Measurements from ENCODE around the gene NCK2. TPM values are rescaled to one million over a fixed set of nuclear protein-coding genes. Genes with fewer than 3 reads are reported as not detected.

The NCK2 gene
- total RNA-seq, 2 experiments from 2014 or later: 51.6 to 54.1 TPM

DNA sequence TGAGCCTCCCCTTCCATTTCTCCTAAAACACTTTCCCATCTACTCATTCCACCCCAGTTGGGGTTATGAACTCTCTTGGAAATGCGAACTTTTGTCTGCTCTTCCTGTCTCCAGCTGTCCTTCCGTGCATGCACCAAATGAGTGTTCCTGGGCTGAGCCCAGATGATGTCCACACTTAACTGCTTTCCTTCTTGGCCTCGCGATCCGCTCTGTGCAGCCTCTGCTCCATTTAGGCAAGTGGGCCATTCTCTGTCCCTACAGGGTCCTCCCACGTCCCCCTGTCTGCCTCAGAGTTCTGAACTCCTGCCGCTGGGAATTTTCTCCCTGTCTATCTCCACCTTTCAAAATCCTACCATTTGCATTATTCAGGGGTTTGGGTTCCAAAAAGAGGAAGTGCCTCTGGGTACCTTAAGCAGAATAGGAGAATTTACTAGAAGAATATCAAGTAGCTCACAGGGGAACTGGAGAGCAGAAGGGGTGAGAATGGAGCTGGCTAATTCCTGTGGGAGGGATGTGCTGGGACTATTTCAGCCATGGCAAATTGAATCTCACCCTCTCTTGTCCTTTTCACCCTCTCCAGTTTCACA, 4.7 kb upstream of the NCK2 start:
- DNase-seq (no peak), ATAC-seq (no peak)
- H3K36me3 Mint-ChIP-seq: peaks cover 15% of the 10 kb centered on the region
- H3K27me3 Mint-ChIP-seq: no peaks in the 10 kb centered on the region
- no peaks in the 10 kb centered on the region for H3K9me3 Mint-ChIP-seq (ENCODE audit: low read depth)
- H3K4me1 Mint-ChIP-seq: peaks cover 56% of the 10 kb centered on the region
- CTCF ChIA-PET: no interaction called here
- peak overlapping the region; percentile 93 for H3K27ac Mint-ChIP-seq
- no peak overlapping the region for H3K4me3 Mint-ChIP-seq

DNA sequence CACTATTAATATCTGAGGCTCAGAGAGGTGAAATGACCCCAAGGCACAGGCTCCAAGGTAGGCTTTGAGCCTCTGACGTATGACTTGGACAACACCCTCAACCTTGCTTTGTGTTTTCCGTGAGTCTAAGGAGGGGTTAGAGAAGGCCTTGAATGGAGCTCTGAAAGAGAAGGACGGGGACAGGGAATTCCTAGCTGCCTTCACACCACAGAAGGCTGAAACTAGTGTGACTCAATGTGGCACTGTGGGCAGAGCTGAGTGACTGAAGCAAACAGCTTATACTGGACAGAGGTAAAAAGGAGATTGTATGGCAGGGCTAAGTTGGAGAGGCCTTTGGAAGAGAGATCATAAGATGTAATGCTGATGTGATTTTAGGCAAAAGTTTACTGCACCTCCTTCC, 3.5 kb upstream of the NCK2 start:
- CTCF ChIA-PET: no interaction called here
- H3K27ac Mint-ChIP-seq: no peak overlapping the region
- DNase-seq (no peak), ATAC-seq (no peak)
- H3K9me3 Mint-ChIP-seq (ENCODE audit: low read depth): no peaks in the 10 kb centered on the region
- H3K27me3 Mint-ChIP-seq: no peaks in the 10 kb centered on the region
- H3K4me1 Mint-ChIP-seq: peaks cover 46% of the 10 kb centered on the region
- no peak overlapping the region for H3K4me3 Mint-ChIP-seq
- H3K36me3 Mint-ChIP-seq: peaks cover 17% of the 10 kb centered on the region

DNA sequence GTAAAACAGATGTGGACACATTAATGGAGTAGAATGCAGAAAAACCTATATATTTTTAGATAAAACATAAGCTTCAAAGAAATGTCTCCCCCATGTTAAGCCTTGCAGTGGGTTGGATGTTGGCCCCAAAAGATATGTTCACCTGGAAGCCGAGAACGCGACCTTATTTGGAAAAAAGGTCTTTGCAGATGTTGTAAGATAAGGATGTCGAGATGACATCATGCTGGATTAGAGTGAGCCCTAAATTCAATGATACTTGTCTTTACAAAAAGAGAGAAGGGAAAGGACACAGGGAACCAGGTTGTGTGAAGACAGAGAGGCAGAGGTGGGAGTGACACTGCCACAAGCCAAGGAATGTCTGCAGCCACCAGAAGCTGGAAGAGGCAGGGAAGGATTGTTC, 3.1 kb upstream of the NCK2 start:
- CTCF ChIA-PET: no interaction called here
- no peak for ATAC-seq
- peaks cover 21% of the 10 kb centered on the region for H3K36me3 Mint-ChIP-seq
- H3K27ac Mint-ChIP-seq: no peak overlapping the region
- peaks cover 49% of the 10 kb centered on the region for H3K4me1 Mint-ChIP-seq
- no peak overlapping the region for H3K4me3 Mint-ChIP-seq
- no peak for DNase-seq
- H3K9me3 Mint-ChIP-seq (ENCODE audit: low read depth): no peaks in the 10 kb centered on the region
- H3K27me3 Mint-ChIP-seq: no peaks in the 10 kb centered on the region

DNA sequence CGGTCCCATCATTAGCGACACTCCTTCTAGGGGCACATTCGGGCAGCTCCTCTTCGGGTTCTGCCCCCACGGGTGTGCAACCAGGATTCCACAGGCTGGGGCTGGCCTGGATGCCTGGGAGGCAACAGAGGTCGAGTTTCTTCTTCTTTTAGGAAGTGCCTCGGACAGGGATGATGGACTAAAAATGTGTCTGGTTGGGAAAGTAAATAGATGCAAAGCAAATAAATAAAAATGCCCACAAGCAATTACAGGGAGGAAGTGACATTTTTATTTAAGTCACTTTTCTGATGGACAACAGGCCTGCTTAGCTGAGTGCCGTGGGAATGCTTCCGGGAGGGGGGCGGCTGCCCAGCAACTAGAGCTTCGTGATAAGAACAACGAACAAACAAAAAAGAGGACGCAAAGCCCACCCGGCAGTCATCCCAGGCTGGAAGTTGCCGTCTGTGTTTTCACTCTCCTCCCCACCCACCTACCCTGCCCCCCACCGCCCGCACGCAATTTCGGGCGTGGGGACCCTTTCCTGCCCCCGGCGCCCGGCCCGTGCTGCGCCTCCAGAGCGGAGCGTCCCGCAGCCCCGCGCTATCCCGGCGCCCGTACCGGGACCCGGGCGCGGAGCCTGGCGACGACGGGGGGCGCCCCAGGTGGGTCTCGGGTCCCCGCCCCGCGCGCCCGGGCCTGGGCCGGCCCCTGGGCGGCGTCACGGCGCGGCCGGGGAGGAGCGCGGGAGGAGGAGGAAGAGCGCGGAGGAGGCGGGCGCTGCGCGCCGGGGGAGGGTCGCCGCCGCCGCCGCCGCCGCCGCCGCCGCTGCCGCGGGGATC, 412 bp upstream of the NCK2 start:
- Mint-ChIP-seq H3K27ac (peak overlapping the region; percentile 86), H3K9me3 (ENCODE audit: low read depth) (no peaks in the 10 kb centered on the region), H3K4me1 (peaks cover 59% of the 10 kb centered on the region), H3K4me3 (peak overlapping the region; percentile 76), H3K36me3 (peaks cover 34% of the 10 kb centered on the region), H3K27me3 (no peaks in the 10 kb centered on the region)
- ATAC-seq: peak; percentile 81
- DNase-seq: peak; percentile 64
- CTCF ChIA-PET: interaction anchor here (1.2 kb wide), 2 partner anchors 44 to 343 kb away, joined by 4 read pairs; no protein-coding TSS in a partner anchor

DNA sequence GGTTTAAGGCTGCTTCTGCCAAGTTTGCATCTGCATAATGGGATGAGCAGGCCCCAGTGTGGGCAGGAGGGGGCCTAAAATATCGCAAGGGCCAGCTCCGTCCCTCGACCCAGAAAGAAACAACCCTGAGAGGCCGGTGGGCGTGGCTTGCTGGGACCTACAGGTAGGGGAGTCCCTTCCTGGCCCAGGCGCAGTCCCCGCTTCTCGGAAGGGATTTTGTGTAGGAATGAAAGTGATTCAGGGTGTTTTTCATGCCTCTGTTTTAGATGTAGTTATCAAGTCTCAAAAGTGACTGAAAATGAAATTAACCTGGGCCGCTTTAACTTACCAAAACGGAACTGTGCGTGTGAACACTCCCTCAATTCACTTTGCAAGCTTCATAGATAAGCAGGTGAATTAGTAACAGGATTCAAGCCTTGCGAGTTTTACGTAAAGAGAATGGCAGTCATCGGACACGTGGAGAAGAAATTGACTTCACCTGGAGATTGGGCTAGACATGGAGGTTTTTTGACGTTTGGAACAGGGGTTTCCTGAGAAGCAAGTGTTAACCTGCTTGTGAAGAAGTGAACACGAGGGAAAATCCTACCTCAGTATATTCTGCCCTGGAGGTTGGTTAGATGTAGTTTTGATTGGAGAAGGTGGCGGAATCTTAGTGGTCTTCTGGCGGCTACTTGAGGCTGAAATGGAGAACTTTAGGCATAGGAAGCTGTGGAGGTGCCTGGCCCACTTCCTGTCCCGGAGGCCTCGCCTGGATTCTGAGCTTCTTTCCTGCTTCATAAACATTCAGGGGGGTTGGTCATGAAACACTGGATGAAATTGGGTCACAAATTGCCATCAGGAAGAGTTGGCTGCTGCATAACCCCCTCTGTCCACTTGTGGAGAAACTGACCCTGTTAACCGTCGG, 1.7 kb downstream of the NCK2 start:
- ATAC-seq (peak; percentile 38), DNase-seq (peak; percentile 86)
- H3K27ac Mint-ChIP-seq: peak overlapping the region; percentile 97
- H3K9me3 Mint-ChIP-seq (ENCODE audit: low read depth): no peaks in the 10 kb centered on the region
- H3K27me3 Mint-ChIP-seq: no peaks in the 10 kb centered on the region
- H3K4me1 Mint-ChIP-seq: peaks cover 71% of the 10 kb centered on the region
- peak overlapping the region; percentile 92 for H3K4me3 Mint-ChIP-seq
- CTCF ChIA-PET: interaction anchor here (0.7 to 2.9 kb wide), 16 partner anchors 7 to 352 kb away, joined by 3 to 17 read pairs (median 4); no protein-coding TSS in a partner anchor
- H3K36me3 Mint-ChIP-seq: peaks cover 44% of the 10 kb centered on the region

DNA sequence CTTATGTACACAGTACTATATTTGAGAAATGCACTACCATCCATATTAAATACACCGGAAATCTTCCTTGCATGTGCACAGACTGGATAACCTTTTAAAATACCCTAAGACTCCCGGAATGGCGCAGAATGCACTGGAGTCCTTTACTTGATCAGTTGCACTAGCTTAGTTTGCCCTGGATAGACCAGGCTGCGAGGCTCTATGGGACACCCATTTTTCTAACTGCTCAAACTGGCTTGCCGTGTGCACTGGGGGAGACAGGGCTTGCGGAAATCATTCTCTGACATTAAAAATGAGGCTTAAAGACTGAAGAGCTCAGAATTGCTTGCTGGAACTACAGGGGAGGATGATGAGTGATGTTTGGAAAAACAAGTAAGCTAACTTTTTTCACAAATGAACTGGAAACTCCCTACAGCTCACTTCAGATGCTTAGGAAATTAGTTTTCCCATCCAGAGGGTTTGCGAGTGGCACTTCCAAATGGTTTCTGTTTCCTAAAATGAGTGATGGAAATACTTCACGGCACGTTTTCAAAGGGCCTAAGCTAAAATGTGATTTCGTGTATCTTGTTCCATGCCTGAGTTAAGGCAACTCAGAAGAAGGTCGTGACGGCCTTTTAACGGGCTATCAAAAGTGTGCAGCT, 2.7 kb downstream of the NCK2 start:
- peaks cover 69% of the 10 kb centered on the region for H3K4me1 Mint-ChIP-seq
- peak overlapping the region; percentile 92 for H3K4me3 Mint-ChIP-seq
- H3K36me3 Mint-ChIP-seq: peaks cover 47% of the 10 kb centered on the region
- DNase-seq: no peak
- no peak for ATAC-seq
- H3K27ac Mint-ChIP-seq: peak overlapping the region; percentile 97
- CTCF ChIA-PET: interaction anchor here (0.8 to 2.9 kb wide), 12 partner anchors 8 to 351 kb away, joined by 3 to 14 read pairs (median 5); no protein-coding TSS in a partner anchor
- no peaks in the 10 kb centered on the region for H3K27me3 Mint-ChIP-seq
- no peaks in the 10 kb centered on the region for H3K9me3 Mint-ChIP-seq (ENCODE audit: low read depth)

DNA sequence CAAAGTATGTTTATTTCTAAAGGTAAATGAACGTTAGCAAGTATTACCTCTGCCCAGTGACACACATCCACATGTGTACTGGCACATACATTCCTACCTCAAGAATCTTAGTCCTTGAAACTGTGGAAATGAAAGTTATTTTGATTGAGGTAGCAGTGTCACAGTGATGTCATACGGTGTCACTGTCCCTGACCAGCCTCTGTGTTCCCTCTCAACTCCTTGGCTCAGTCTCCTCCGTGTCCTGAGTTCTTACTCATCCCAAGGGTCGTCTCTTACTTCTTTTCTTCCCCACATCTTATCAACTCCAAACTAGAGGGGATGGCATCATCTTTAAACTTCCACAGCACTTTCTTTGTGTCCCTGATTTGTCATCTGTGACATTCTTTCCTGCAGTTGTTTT, 3.3 kb downstream of the NCK2 start:
- CTCF ChIA-PET: interaction anchor here (0.9 to 2.9 kb wide), 6 partner anchors 10 to 49 kb away, joined by 3 to 14 read pairs (median 6); no protein-coding TSS in a partner anchor
- peak overlapping the region; percentile 92 for H3K4me3 Mint-ChIP-seq
- no peaks in the 10 kb centered on the region for H3K27me3 Mint-ChIP-seq
- peak overlapping the region; percentile 97 for H3K27ac Mint-ChIP-seq
- peaks cover 73% of the 10 kb centered on the region for H3K4me1 Mint-ChIP-seq
- no peaks in the 10 kb centered on the region for H3K9me3 Mint-ChIP-seq (ENCODE audit: low read depth)
- ATAC-seq (peak; percentile 6), DNase-seq (no peak)
- peaks cover 52% of the 10 kb centered on the region for H3K36me3 Mint-ChIP-seq

DNA sequence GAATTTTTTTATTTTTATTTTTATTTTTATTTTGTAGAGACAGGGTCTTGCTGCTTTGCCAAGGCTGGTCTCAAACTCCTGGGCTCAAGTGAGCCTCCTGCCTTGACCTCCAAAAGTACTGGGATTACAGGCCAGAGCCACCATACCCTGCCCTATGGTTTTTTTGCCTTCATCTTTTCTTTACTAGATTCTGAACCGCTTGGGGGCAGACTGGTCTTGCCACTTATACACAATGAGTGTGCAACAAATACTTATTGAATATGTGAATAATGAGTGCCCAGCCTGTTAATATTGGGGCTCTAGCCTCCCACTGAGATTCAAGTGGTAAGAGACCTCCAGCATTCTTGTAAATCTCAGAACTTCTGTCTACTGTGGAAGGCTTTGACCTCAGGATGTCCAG, 3.9 kb downstream of the NCK2 start:
- DNase-seq (no peak), ATAC-seq (no peak)
- peaks cover 52% of the 10 kb centered on the region for H3K36me3 Mint-ChIP-seq
- CTCF ChIA-PET: interaction anchor here (0.9 to 2.1 kb wide), 4 partner anchors 9 to 338 kb away, joined by 4 to 6 read pairs (median 5); no protein-coding TSS in a partner anchor
- no peaks in the 10 kb centered on the region for H3K9me3 Mint-ChIP-seq (ENCODE audit: low read depth)
- peaks cover 73% of the 10 kb centered on the region for H3K4me1 Mint-ChIP-seq
- H3K4me3 Mint-ChIP-seq: no peak overlapping the region
- peak overlapping the region; percentile 97 for H3K27ac Mint-ChIP-seq
- H3K27me3 Mint-ChIP-seq: no peaks in the 10 kb centered on the region

DNA sequence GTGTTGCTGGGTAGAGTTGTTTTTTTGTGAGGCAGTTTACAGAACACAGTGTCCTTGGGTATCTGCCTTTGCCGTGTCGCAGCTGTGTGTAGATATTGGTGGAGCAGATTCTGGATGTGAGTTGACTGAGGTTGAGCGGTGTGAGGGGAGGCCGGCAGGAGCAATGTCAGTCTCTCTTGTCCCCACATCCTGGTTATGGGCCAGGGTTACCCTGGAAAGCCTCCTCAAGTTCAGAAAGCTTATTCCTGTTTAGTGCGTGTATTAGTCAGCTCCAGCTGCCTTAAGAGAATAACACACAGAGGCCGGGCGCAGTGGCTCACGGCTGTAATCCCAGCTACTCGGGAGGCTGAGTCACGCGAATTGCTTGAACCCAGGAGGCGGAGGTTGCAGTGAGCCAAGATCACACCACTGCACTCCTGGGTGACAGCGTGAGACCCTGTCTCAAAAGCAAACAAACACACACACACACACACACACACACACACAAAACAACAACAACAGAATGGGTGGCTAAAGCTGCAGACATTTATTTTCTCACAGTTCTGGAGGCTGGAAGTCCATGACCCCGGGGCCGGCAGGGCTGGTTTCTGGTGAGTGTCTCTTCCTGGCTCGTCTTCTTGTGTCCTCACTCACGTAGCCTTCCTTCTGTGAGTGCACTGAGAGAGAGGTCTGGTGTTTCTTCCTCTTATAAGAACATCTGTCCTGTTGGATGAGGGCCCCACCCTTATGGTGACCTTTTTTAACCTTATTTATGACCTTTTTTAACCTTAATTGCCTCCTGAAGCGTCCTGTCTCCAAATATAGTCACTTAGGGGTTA, 5.1 kb downstream of the NCK2 start:
- Mint-ChIP-seq H3K27ac (peak overlapping the region; percentile 97), H3K27me3 (no peaks in the 10 kb centered on the region), H3K4me3 (peak overlapping the region; percentile 54), H3K4me1 (peaks cover 78% of the 10 kb centered on the region), H3K36me3 (peaks cover 54% of the 10 kb centered on the region), H3K9me3 (ENCODE audit: low read depth) (no peaks in the 10 kb centered on the region)
- CTCF ChIA-PET: interaction anchor here (0.8 to 2.1 kb wide), 8 partner anchors 8 to 348 kb away, joined by 4 to 6 read pairs (median 4); no protein-coding TSS in a partner anchor
- DNase-seq: peak; percentile 64
- ATAC-seq: no peak

DNA sequence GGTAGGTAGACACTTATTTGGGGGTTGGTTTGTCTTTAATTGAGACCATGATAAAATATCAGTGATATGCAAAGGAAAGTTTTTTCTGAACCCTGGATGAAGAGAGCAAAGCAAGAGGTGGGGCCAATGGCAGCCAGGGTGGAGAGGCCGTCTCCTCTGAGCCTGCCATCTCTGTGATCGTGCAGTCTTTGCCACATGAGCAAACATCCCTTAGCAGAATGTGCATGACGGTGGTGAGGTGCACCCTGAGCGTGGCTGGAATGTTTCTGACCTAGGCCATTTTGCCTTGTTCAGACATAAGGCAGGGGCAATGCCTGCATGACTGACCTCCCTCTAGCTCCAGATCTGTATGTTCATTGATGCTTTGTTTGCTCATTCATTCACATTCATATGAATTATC, 6.0 kb downstream of the NCK2 start:
- H3K36me3 Mint-ChIP-seq: peaks cover 59% of the 10 kb centered on the region
- no peak for DNase-seq
- ATAC-seq: no peak
- peak overlapping the region; percentile 97 for H3K27ac Mint-ChIP-seq
- peaks cover 87% of the 10 kb centered on the region for H3K4me1 Mint-ChIP-seq
- no peaks in the 10 kb centered on the region for H3K27me3 Mint-ChIP-seq
- H3K9me3 Mint-ChIP-seq (ENCODE audit: low read depth): no peaks in the 10 kb centered on the region
- H3K4me3 Mint-ChIP-seq: peak overlapping the region; percentile 54
- CTCF ChIA-PET: no interaction called here

DNA sequence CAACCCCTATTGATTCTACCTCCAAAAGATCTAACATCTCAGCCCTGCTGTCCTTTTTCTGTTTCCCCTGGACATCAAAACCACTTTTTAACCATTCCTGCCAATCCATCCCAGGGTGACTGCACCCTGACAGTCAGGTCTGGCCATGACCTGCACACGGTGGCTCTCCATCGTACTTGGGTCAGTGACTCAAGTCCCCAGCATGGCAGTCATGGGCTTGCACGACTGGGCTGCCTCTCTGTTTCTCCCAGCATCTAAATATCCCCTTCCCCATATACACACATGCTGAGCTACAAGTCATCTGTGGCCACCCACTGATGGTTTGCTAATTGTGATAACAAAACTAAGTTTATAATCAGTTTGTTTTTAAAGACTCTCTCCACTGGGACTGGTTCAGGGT, 6.6 kb downstream of the NCK2 start:
- CTCF ChIA-PET: interaction anchor here (1.4 kb wide), 1 partner anchor 35 kb away, joined by 3 read pairs; no protein-coding TSS in a partner anchor
- ATAC-seq: no peak
- Mint-ChIP-seq H3K9me3 (ENCODE audit: low read depth) (no peaks in the 10 kb centered on the region), H3K36me3 (peaks cover 59% of the 10 kb centered on the region), H3K4me3 (no peak overlapping the region), H3K27ac (peak overlapping the region; percentile 97), H3K4me1 (peaks cover 93% of the 10 kb centered on the region), H3K27me3 (no peaks in the 10 kb centered on the region)
- no peak for DNase-seq
